HG02763 (cell line): ENCODE results near the gene ZNF784.

Source experiments
- ATAC-seq: cut with Tn5 transposase; IDR thresholded peaks from one replicate; pipeline ENCODE4 v1.9.1; 2021; ENCODE audit warnings: mild to moderate bottlenecking, moderate library complexity; ENCODE audit not compliant: unreplicated experiment

The ZNF784 gene

DNA sequence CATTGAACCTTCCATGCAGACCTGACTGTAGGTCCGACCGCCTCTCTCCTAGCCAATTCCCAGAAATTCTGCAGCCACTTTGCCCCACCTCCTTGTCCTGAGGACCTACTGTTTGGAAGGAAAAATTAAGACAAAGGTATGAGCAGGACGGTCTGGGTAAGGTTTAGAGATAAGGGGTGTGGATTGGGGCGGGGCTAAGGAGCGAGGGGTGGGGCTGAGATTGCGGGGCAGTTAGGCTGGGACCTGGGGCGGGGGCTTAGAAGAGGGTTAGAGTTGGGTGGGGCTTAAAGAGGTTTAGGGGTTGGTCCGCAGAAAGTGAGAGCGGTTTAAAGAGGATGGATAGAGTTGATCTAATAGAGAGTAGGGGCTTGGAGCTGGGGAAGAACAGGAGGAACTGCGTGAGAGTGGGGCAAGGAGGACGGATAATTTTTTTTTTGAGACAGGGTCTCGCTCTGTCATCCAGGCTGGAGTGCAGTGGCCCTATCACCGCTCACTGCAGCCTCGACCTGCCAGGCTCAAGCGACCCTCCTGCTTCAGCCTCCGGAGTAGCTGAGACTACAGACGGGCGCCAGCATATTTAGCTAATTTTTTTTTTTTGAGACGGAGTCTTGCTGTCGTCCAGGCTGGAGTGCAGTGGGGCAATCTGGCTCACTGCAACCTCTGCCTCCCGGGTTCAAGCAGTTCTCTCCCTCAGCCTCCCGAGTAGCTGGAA is 20.6 kb downstream of the ZNF784 start:
- ATAC-seq: no peak

DNA sequence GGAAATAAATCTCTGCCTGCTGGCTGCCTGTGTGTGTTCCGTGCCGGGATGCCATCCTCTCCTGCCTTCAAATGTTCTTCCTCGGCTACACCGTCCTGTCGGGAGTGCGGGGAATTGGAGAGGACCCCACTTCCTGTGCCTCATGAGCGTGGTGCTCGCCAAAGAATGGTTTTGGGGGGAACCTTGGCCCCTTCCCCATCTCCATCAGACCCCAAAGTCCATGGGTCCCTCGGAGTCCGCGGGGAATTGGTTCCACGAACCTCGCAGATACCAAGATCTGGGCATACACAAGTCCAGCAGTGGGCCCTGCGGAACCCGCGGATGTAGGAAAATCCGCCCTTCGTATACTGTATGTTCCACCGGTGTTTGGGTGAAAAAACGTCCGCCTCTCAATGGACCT is 21.3 kb downstream of the ZNF784 start:
- ATAC-seq: no peak

DNA sequence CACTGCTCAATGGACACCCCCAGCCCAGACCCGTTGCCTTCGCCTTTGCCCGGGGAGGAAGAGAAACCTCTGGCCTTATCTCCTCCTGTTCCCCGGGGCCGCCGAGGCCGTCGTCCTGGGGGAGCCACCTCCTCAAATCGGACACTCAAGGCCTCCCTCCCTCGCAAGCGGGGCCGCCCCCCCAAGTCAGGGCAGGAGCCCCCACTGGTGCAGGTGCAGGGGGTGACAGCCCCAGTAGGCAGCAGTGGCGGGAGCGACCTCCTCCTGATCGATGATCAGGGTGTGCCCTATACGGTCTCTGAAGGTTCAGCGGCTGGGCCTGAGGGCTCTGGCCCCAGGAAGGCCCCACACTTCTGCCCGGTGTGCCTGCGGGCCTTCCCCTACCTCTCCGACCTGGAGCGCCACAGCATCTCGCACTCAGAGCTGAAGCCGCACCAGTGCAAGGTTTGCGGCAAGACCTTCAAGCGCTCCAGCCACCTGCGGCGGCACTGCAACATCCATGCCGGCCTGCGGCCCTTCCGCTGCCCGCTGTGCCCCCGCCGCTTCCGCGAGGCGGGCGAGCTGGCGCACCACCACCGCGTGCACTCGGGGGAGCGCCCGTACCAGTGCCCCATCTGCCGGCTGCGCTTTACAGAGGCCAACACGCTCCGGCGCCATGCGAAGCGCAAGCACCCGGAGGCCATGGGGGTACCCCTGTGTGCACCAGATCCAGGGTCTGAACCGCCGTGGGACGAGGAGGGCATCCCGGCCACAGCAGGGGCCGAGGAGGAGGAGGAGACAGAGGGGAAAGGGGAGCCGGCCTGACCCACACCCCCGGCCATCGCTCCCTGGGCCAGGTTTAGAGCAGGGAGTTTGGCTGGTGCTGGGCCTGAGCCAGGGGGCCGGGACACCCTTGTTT is 22.0 kb downstream of the ZNF784 start:
- no peak for ATAC-seq

GRCh38 chr19:55601084-55601483 is 23.3 kb downstream of the ZNF784 start:
- ATAC-seq: no peak

- no peak for ATAC-seq
Observed at GRCh38 chr19:55600662-55601028, 23.7 kb downstream of the ZNF784 start.

DNA sequence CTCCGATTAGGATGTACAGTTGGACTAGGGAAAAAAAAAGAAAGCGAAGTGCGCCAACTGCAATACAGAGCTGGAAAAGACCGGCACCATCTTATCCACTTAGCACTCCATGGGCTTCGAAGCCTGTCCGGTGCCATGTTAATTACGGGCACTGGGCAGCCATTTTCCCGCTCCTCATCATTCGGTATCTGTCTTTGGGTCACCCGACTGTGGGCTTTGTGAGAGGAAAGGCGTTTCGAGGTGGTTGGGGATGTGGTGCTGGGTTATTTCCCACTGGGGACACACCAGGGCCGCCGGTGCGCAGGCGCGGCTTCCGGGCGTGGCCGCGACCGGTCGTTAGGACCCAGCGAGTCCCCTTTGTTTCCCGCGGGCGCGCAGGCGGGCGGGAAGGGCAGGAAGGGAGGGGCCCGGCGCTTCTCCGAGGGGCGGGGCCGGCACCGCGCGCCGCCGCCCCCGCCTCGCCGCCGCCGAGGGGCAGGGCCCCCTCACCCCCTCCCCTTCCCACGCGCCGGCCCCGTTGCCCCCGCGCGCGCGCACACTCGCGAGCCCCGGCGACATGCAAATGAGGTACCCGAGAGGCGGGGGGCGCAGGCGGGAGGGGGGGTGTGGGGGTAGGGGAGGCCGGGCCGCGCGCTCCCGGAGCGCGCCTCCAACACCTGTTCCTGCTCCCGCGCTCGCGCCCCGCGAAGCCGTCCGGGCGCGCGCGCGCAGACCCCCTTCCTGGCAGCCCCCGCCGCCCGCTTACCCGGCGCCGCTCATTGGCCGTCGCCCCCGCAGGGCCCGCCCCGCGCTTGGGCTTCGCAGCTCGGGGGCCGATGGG is 24.3 kb downstream of the ZNF784 start, which contains the start of gene ZNF524:
ZNF524 (plus strand) TSS at position 447 of the 820 bp plus-strand sequence. CDS start 1,825 bp downstream, outside the sequence.
- ATAC-seq: peak; percentile 43

DNA sequence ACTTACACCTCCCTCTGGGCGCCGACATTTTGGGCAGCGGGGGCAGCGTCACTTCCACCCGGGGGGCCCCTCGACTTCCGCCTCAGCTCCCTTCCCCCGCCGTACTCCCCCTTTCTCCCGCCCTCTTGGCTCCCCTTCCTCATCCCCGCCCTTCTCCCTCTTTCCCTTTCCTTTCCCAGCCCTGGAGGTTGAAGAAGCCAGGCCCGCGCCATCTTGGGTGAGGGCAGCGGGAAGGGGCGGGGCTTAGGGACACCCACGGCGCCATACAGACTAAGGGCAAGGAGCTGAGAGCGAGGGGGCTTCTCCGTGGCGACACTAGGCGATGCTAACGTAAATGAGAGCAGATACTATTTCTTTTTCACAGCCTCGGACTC is 24.9 kb downstream of the ZNF784 start, which contains the start of gene FIZ1:
FIZ1 (minus strand) TSS at position 50 of the 374 bp plus-strand sequence. CDS start 1,652 bp downstream, outside the sequence.
- ATAC-seq: peak; percentile 57

GRCh38 chr19:55598719-55599467 is 25.5 kb downstream of the ZNF784 start:
- peak; percentile 46 for ATAC-seq

DNA sequence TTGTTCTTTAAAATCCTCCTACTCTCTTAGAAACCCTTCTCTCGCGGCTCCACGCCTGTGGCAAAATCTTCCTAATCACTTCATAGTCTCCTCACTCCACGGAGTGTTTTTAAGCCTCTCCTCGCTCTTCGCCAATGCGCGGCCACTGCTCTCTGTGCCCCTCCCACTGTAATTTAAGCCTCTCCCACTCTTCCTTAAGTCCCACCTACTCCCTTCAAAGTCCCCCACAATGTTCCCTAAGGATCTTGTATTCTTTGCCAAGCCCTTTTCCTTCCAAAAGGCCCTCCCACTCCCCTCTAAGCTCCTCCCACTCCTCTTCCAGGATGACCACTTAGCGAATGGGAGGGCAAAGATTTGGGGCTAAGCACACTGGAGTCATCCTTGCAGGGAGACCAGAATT is 26.3 kb downstream of the ZNF784 start:
- ATAC-seq: no peak

GRCh38 chr19:55597501-55597921 is 26.9 kb downstream of the ZNF784 start:
- ATAC-seq: no peak

- no peak for ATAC-seq
Observed at GRCh38 chr19:55596304-55596703, 28.1 kb downstream of the ZNF784 start.

DNA sequence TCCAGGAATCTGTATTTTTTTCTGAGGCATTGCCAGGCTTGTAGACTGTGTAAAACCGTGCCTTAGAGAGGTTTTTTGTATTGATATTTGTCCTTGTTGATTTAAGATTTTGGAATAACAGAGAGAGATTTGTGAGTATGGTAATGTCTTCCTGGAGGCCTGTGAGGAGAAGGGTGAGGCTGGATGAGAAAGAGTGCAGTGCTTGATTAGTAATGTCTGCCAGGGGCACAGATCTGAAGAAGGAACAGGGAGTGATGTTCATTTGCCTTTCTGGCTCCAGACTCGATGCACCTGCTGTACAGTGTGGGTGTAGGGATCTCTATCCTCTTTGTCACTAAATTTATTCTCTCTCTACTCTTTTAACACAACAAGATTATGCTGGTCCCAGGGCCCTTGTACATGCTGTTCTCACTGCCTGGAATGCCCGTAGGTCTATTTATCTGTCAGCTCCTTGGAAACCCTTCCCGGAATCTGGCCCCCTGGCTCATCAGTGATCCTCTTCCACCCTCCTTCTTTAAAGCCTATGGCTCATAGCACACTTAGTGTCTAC is 29.3 kb downstream of the ZNF784 start:
- no peak for ATAC-seq

- no peak for ATAC-seq
Observed at GRCh38 chr19:55593096-55593772, 31.1 kb downstream of the ZNF784 start.

GRCh38 chr19:55592391-55593090 is 31.8 kb downstream of the ZNF784 start:
- ATAC-seq: no peak

GRCh38 chr19:55591555-55591954 is 32.8 kb downstream of the ZNF784 start:
- no peak for ATAC-seq

DNA sequence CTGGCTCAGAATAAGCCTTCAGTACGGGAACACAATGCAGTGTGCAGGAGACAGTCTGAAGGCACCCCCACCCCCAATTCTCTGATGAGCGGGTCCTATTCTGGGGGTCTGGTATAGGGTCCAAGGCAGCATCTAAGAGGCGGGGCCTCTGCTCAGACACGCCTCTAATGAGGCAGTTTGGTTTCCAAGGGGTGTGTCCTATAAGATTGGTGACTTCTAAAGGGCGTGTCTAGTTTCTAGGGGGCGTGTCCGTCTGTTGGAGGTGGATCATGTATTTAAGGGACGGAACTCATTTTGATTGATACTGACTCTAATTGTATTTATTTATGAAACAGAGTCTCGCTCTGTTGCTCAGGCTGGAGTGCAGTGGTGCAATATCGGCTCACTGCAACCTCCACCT is 33.7 kb downstream of the ZNF784 start:
- no peak for ATAC-seq

- ATAC-seq: no peak
Observed at GRCh38 chr19:55590109-55590508, 34.3 kb downstream of the ZNF784 start.

GRCh38 chr19:55588738-55589137 is 35.6 kb downstream of the ZNF784 start:
- ATAC-seq: no peak
